HL-60 (cell line): ENCODE results near the gene PPP1R12B.
"Not testable (repeated sequence)": the region's sequence is repeated elsewhere in the genome, so short reads cannot be mapped to it uniquely, and the experiment has no call there.

Experiments
- POLR2AphosphoS5 ChIP-seq: IDR thresholded peaks from 2 replicates; pipeline ENCODE4 v1.6.1; 2012; ENCODE audit warnings: low read depth
- TF ChIP-seq, protein P1 (sequence below): IDR thresholded peaks from 2 replicates; pipeline ENCODE4 v1.6.1; 2012; ENCODE audit warnings: low read depth; ENCODE audit not compliant: insufficient replicate concordance

DNA sequence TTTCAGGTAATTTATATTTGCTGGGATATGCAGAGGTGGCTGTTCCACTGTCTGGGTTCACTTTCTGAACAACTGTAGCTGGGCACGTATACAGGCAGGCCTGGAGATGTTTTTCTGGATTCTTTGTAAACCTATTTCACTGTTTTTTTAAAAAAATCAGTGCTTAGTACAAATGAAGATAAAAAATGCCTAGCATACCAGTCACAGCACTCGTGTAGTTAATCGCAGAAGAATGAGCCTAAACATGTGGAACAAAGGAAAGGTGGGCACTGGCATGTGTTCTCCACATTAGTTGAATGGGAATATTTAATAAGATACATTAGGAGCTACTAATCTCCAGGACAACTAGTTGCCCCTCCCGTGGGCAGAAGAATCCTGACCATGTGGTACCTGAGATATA lies 68.6 kb downstream of the PPP1R12B start:
- not testable (repeated sequence) for TF ChIP-seq POLR2AphosphoS5
- TF ChIP-seq, protein P1, sequence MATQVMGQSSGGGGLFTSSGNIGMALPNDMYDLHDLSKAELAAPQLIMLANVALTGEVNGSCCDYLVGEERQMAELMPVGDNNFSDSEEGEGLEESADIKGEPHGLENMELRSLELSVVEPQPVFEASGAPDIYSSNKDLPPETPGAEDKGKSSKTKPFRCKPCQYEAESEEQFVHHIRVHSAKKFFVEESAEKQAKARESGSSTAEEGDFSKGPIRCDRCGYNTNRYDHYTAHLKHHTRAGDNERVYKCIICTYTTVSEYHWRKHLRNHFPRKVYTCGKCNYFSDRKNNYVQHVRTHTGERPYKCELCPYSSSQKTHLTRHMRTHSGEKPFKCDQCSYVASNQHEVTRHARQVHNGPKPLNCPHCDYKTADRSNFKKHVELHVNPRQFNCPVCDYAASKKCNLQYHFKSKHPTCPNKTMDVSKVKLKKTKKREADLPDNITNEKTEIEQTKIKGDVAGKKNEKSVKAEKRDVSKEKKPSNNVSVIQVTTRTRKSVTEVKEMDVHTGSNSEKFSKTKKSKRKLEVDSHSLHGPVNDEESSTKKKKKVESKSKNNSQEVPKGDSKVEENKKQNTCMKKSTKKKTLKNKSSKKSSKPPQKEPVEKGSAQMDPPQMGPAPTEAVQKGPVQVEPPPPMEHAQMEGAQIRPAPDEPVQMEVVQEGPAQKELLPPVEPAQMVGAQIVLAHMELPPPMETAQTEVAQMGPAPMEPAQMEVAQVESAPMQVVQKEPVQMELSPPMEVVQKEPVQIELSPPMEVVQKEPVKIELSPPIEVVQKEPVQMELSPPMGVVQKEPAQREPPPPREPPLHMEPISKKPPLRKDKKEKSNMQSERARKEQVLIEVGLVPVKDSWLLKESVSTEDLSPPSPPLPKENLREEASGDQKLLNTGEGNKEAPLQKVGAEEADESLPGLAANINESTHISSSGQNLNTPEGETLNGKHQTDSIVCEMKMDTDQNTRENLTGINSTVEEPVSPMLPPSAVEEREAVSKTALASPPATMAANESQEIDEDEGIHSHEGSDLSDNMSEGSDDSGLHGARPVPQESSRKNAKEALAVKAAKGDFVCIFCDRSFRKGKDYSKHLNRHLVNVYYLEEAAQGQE: not testable (repeated sequence)
